Measurements from ENCODE around the gene BMAL2.

The BMAL2 gene

GRCh38 chr12:27336282-27336653 lies 3.6 kb downstream of the BMAL2 start:
- no peak for DNase-seq
- Histone ChIP-seq H3K27me3 (replicated peaks; ENCODE audit: insufficient read depth, low read length) (no peaks in the 10 kb centered on the region), H3F3A (ENCODE audit: insufficient read depth, low read length) (peaks cover 19% of the 10 kb centered on the region), H2AFZ (ENCODE audit: low read length) (no peak overlapping the region), H3K4me2 (ENCODE audit: low read depth, low read length) (no peak overlapping the region), H3K27ac (ENCODE audit: low read length) (no peak overlapping the region), H3K79me2 (ENCODE audit: low read length) (peaks cover 77% of the 10 kb centered on the region), H3K36me3 (replicated peaks; ENCODE audit: insufficient read depth, low read length) (no peaks in the 10 kb centered on the region), H3K9me3 (replicated peaks; ENCODE audit: insufficient read depth, low read length) (no peaks in the 10 kb centered on the region), H3K4me3 (ENCODE audit: low read length) (no peak overlapping the region), H3K9me2 (replicated peaks; ENCODE audit: insufficient read depth, low read length) (no peaks in the 10 kb centered on the region), H4K20me1 (ENCODE audit: insufficient read depth, low read length) (no peaks in the 10 kb centered on the region; the same call in 1 of the 2 replicates), H3K4me1 (ENCODE audit: low read length) (peaks cover 22% of the 10 kb centered on the region), H3K9ac (ENCODE audit: low read length) (no peak overlapping the region)
- no peak for TF ChIP-seq EZH2phosphoT487 (IDR thresholded peaks at IDR 0.05; ENCODE audit: low read length)
- no peak for TF ChIP-seq EZH2 (optimal IDR thresholded peaks at IDR 0.05; ENCODE audit: low read depth, low read length)
- no peak for TF ChIP-seq CTCF (IDR thresholded peaks at IDR 0.05; ENCODE audit: low read length)

- Histone ChIP-seq H3K36me3 (replicated peaks; ENCODE audit: insufficient read depth, low read length) (no peaks in the 10 kb centered on the region), H3K4me1 (ENCODE audit: low read length) (peaks cover 11% of the 10 kb centered on the region; the same call in 1 of the 2 replicates), H3F3A (ENCODE audit: insufficient read depth, low read length) (peaks cover 8% of the 10 kb centered on the region; the same call in 1 of the 2 replicates), H3K79me2 (ENCODE audit: low read length) (peaks cover 88% of the 10 kb centered on the region), H4K20me1 (ENCODE audit: insufficient read depth, low read length) (no peaks in the 10 kb centered on the region; the same call in 1 of the 2 replicates), H3K9me3 (replicated peaks; ENCODE audit: insufficient read depth, low read length) (no peaks in the 10 kb centered on the region), H3K9ac (ENCODE audit: low read length) (no peak overlapping the region), H3K27ac (ENCODE audit: low read length) (no peak overlapping the region), H3K27me3 (replicated peaks; ENCODE audit: insufficient read depth, low read length) (no peaks in the 10 kb centered on the region), H3K4me2 (ENCODE audit: low read depth, low read length) (no peak overlapping the region), H2AFZ (ENCODE audit: low read length) (no peak overlapping the region), H3K9me2 (replicated peaks; ENCODE audit: insufficient read depth, low read length) (no peaks in the 10 kb centered on the region), H3K4me3 (ENCODE audit: low read length) (no peak overlapping the region)
- TF ChIP-seq CTCF (IDR thresholded peaks at IDR 0.05; ENCODE audit: low read length) (no peak), EZH2phosphoT487 (IDR thresholded peaks at IDR 0.05; ENCODE audit: low read length) (no peak), EZH2 (optimal IDR thresholded peaks at IDR 0.05; ENCODE audit: low read depth, low read length) (no peak)
- no peak for DNase-seq
These were observed 4.7 kb downstream of the BMAL2 start for GRCh38 chr12:27337376-27337775.

GRCh38 chr12:27338473-27338872 lies 5.8 kb downstream of the BMAL2 start:
- Histone ChIP-seq H3F3A (ENCODE audit: insufficient read depth, low read length) (peaks cover 4% of the 10 kb centered on the region; the same call in 1 of the 2 replicates), H3K9me3 (replicated peaks; ENCODE audit: insufficient read depth, low read length) (no peaks in the 10 kb centered on the region), H3K9me2 (replicated peaks; ENCODE audit: insufficient read depth, low read length) (no peaks in the 10 kb centered on the region), H2AFZ (ENCODE audit: low read length) (no peak overlapping the region), H3K4me2 (ENCODE audit: low read depth, low read length) (no peak overlapping the region), H3K4me1 (ENCODE audit: low read length) (peaks cover 10% of the 10 kb centered on the region; the same call in 1 of the 2 replicates), H3K4me3 (ENCODE audit: low read length) (no peak overlapping the region), H4K20me1 (ENCODE audit: insufficient read depth, low read length) (no peaks in the 10 kb centered on the region; the same call in 1 of the 2 replicates), H3K27ac (ENCODE audit: low read length) (no peak overlapping the region), H3K27me3 (replicated peaks; ENCODE audit: insufficient read depth, low read length) (no peaks in the 10 kb centered on the region), H3K36me3 (replicated peaks; ENCODE audit: insufficient read depth, low read length) (no peaks in the 10 kb centered on the region), H3K9ac (ENCODE audit: low read length) (no peak overlapping the region), H3K79me2 (ENCODE audit: low read length) (peaks cover 97% of the 10 kb centered on the region)
- DNase-seq = no peak
- no peak for TF ChIP-seq EZH2 (optimal IDR thresholded peaks at IDR 0.05; ENCODE audit: low read depth, low read length)

GRCh38 chr12:27340971-27341370 lies 8.3 kb downstream of the BMAL2 start:
- Histone ChIP-seq H3K27ac (ENCODE audit: low read length) (no peak overlapping the region), H3F3A (ENCODE audit: insufficient read depth, low read length) (no peaks in the 10 kb centered on the region), H4K20me1 (ENCODE audit: insufficient read depth, low read length) (no peaks in the 10 kb centered on the region), H3K36me3 (replicated peaks; ENCODE audit: insufficient read depth, low read length) (no peaks in the 10 kb centered on the region), H3K4me2 (ENCODE audit: low read depth, low read length) (no peak overlapping the region), H3K4me3 (ENCODE audit: low read length) (no peak overlapping the region), H3K9me3 (replicated peaks; ENCODE audit: insufficient read depth, low read length) (no peaks in the 10 kb centered on the region), H3K27me3 (replicated peaks; ENCODE audit: insufficient read depth, low read length) (no peaks in the 10 kb centered on the region), H3K4me1 (ENCODE audit: low read length) (0 out of 2 replicates have a peak, but pooled peaks cover 4% of the 10 kb centered on the region), H2AFZ (ENCODE audit: low read length) (no peak overlapping the region), H3K79me2 (ENCODE audit: low read length) (peaks cover 94% of the 10 kb centered on the region), H3K9me2 (replicated peaks; ENCODE audit: insufficient read depth, low read length) (no peaks in the 10 kb centered on the region), H3K9ac (ENCODE audit: low read length) (no peak overlapping the region)
- TF ChIP-seq EZH2 (optimal IDR thresholded peaks at IDR 0.05; ENCODE audit: low read depth, low read length) (no peak), EZH2phosphoT487 (IDR thresholded peaks at IDR 0.05; ENCODE audit: low read length) (no peak), CTCF (IDR thresholded peaks at IDR 0.05; ENCODE audit: low read length) (no peak)
- DNase-seq = no peak

Measured in MM.1S (cell line).